Astrocyte of the spinal cord (primary cell): ENCODE data around the gene BCAS3.

Experiments used
- DNase-seq: peaks from one replicate; pipeline ENCODE4 v3.0.0; 2011; ENCODE audit warnings: low read depth, low spot score
- H3K4me3 ChIP-seq: 2 replicates; pipeline ENCODE4 v1.5.1; 2011; ENCODE audit warnings: low read depth, mild to moderate bottlenecking, low read length, moderate library complexity
- in situ Hi-C: cut with HindIII; loops from 2 replicates; pipeline ENCODE4 v1.10.0; 2017; ENCODE audit warnings: low sequenced_read_pairs
- TF ChIP-seq, protein P1 (sequence below): IDR thresholded peaks from 2 replicates; pipeline ENCODE4 v1.5.1; 2012; ENCODE audit warnings: low read depth, mild to moderate bottlenecking, low read length, inconsistent platforms

BCAS3 gene

DNA sequence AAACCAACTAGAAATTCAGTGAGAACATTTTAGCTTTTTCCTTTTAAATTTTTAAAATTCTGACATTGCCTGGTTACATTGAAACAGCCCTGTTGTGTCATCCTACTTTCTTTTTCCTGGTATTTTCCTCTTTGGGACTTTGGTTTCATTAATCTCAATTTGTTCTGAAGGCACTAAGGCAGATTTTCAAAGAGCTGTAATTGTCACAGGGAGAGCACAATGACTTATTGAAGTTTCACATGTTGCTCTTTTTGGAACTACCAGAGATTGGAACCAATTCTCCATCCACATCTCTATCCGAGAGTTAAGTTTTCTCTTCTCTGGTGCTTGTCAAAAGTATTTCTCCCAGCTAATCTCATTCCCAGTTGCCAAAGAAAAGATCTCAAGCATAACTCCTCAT is 577.3 kb downstream of the BCAS3 start:
- no peak overlapping the region for H3K4me3 ChIP-seq
- no peak for DNase-seq
- in situ Hi-C loops: no loop called here
- TF ChIP-seq, protein P1, sequence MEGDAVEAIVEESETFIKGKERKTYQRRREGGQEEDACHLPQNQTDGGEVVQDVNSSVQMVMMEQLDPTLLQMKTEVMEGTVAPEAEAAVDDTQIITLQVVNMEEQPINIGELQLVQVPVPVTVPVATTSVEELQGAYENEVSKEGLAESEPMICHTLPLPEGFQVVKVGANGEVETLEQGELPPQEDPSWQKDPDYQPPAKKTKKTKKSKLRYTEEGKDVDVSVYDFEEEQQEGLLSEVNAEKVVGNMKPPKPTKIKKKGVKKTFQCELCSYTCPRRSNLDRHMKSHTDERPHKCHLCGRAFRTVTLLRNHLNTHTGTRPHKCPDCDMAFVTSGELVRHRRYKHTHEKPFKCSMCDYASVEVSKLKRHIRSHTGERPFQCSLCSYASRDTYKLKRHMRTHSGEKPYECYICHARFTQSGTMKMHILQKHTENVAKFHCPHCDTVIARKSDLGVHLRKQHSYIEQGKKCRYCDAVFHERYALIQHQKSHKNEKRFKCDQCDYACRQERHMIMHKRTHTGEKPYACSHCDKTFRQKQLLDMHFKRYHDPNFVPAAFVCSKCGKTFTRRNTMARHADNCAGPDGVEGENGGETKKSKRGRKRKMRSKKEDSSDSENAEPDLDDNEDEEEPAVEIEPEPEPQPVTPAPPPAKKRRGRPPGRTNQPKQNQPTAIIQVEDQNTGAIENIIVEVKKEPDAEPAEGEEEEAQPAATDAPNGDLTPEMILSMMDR: no peak

DNA sequence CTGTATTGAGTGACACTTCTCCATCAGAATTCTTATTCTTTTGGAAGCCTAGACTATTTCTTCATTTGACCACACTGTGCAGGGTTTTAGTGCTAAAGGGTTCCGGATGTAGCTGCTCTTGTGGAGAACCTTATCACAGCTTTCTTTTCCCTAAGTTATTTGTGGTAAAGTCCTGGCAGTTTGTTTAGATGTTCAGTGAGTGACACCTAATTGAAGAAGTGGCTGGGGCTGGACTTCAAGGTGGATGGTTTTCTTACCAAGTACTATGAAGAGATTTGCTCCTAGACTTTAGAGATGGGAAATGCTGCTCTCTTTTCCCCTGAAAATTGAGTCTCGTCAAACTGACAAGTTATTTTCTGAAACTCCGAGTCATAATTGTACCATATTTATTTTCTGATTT is 578.0 kb downstream of the BCAS3 start:
- TF ChIP-seq, protein P1: no peak
- no peak for DNase-seq
- in situ Hi-C loops: no loop called here
- no peak overlapping the region for H3K4me3 ChIP-seq

DNA sequence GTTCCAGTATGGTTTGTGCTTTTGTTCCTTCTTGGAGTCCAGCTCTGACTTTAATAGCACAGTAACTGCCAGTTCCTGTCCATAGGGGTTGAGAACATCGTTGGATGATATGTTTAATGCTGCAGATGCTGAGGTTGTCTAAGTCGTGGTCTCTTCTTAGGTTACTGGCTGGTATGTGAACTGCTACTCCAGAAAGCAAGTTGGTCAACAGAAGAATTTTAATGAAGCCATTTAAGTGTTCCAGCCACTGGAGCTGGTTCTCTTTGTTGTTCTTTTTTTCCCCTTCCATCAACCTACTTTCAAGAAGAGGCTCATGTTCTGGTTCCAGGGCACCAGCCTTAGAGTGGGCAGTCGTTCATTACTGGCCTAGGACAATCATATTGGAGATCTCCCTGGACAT is 581.7 kb downstream of the BCAS3 start:
- TF ChIP-seq, protein P1: no peak
- no peak for DNase-seq
- in situ Hi-C loops: no loop called here
- H3K4me3 ChIP-seq: no peak overlapping the region

GRCh38 chr17:61260071-61260797 is 582.6 kb downstream of the BCAS3 start:
- DNase-seq: peak; percentile 24
- H3K4me3 ChIP-seq: no peak overlapping the region
- in situ Hi-C loops: no loop called here
- TF ChIP-seq, protein P1: no peak

DNA sequence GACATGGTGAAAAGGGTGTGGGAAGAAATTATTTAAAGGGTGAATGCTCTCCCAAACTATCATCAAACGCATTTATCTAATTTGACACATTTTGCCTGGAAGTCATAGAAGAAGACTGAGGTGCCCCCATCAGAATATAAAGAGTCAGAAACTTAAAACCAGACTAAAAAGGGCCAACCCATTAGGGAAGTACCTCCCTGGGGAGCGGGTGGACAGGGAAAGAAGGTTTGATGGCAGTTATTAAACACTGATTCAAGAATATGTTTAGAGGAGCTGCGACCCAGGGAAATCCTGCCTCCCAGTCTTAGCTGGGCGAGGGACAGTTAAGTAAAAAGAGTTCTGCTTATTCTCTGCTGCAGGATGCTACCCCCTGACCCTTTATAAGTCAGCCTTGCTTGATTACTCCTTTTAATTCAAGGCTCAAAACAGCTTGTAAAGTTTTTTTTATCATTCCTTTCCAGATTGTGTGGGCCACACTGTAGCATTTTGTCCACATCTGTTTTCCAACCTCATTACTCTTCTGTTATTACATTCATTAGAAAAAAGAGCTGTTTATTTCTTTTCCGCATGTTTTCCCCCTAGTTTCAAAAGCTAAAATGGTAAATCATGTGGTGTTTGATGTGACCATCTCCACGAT is 583.5 kb downstream of the BCAS3 start:
- in situ Hi-C loops: no loop called here
- TF ChIP-seq, protein P1: no peak
- H3K4me3 ChIP-seq: no peak overlapping the region
- DNase-seq: no peak

GRCh38 chr17:61265397-61265796 is 587.7 kb downstream of the BCAS3 start:
- DNase-seq: no peak
- no peak overlapping the region for H3K4me3 ChIP-seq
- TF ChIP-seq, protein P1: no peak
- in situ Hi-C loops: no loop called here
